ENCODE measurements around the gene VIT. TPM values are rescaled to one million over a fixed set of nuclear protein-coding genes. Genes with fewer than 3 reads are reported as not detected.

VIT gene
- polyA plus RNA-seq, 3 donors, result not detected

GRCh38 chr2:36710858-36711515, 14.5 kb downstream of the VIT start:
- Histone ChIP-seq H3K36me3 (replicated peaks in 1 of 2; ENCODE audit: control insufficient read depth in 1 of 2, insufficient read depth in 2 of 2, low read length in 2 of 2) (no peaks in the 10 kb centered on the region), H3K9me3 (replicated peaks in 1 of 2; ENCODE audit: control insufficient read depth in 1 of 2, insufficient read depth in 1 of 2, low read length in 2 of 2) (peaks cover 0 to 8% of the 10 kb centered on the region in 2 donors), H3K4me1 (ENCODE audit: control insufficient read depth in 1 of 2, insufficient read depth in 2 of 2, low read length in 2 of 2) (peaks cover 7 to 9% of the 10 kb centered on the region in 2 donors), H3K79me2 (ENCODE audit: insufficient read depth, low read length) (no peaks in the 10 kb centered on the region), H3K27me3 (ENCODE audit: control insufficient read depth in 2 of 2, insufficient read depth in 2 of 2, low read length in 2 of 2) (no peaks in the 10 kb centered on the region), H3K9ac (ENCODE audit: insufficient read depth, low read length, poor library complexity, severe bottlenecking) (no peak overlapping the region), H3K27ac (ENCODE audit: low read depth in 1 of 2, low read length in 2 of 2) (no peak overlapping the region), H3K4me2 (replicated peaks; ENCODE audit: extremely low read depth, low read length, poor library complexity, severe bottlenecking) (no peak overlapping the region), H2AFZ (ENCODE audit: insufficient read depth, low read depth, low read length, poor library complexity, severe bottlenecking) (no peak overlapping the region), H3K4me3 (replicated peaks in 1 of 3; ENCODE audit: low read depth in 2 of 3, low read length in 3 of 3) (no peak overlapping the region), H4K20me1 (ENCODE audit: insufficient read depth, low read length) (no peaks in the 10 kb centered on the region)
- Mint-ChIP-seq H3K36me3 (no peaks in the 10 kb centered on the region), H3K4me3 (no peak overlapping the region), H3K27ac (no peak overlapping the region), H3K27me3 (ENCODE audit: low read depth in 3 of 3) (peaks cover 0 to 2% (median 1%) of the 10 kb centered on the region in 3 donors), H3K9me3 (peaks cover 2 to 8% (median 4%) of the 10 kb centered on the region in 7 donors), H3K4me1 (peaks cover 12% of the 10 kb centered on the region)
- intact Hi-C loops (cut with micrococcal nuclease), result no loop called here
- WGBS (ENCODE audit: insufficient coverage), result 100% methylated on average over 1 of the region's 2 CpGs
- no peak for TF ChIP-seq CTCF (IDR thresholded peaks at IDR 0.05)
- DNase-seq, result no peak

GRCh38 chr2:36711741-36712314, 15.3 kb downstream of the VIT start:
- DNase-seq, result no peak
- H3K9ac ChIP-seq (ENCODE audit: insufficient read depth, low read length, poor library complexity, severe bottlenecking), result no peak overlapping the region
- no peak overlapping the region for H2AFZ ChIP-seq (ENCODE audit: insufficient read depth, low read depth, low read length, poor library complexity, severe bottlenecking)
- WGBS (ENCODE audit: insufficient coverage), result 90% methylated on average over 5 of the region's 5 CpGs
- H3K27me3 ChIP-seq (ENCODE audit: control insufficient read depth in 2 of 2, insufficient read depth in 2 of 2, low read length in 2 of 2), result no peaks in the 10 kb centered on the region
- no peaks in the 10 kb centered on the region for H3K79me2 ChIP-seq (ENCODE audit: insufficient read depth, low read length)
- intact Hi-C loops (cut with micrococcal nuclease), result no loop called here
- peaks cover 0 to under 1% of the 10 kb centered on the region in 2 donors for H3K4me1 ChIP-seq (ENCODE audit: control insufficient read depth in 1 of 2, insufficient read depth in 2 of 2, low read length in 2 of 2)
- H3K27ac Mint-ChIP-seq, result no peak overlapping the region
- no peak overlapping the region for H3K4me3 ChIP-seq (replicated peaks in 1 of 3; ENCODE audit: low read depth in 2 of 3, low read length in 3 of 3)
- H3K9me3 ChIP-seq (replicated peaks in 1 of 2; ENCODE audit: control insufficient read depth in 1 of 2, insufficient read depth in 1 of 2, low read length in 2 of 2), result peaks cover 0 to 8% of the 10 kb centered on the region in 2 donors
- H3K36me3 ChIP-seq (replicated peaks in 1 of 2; ENCODE audit: control insufficient read depth in 1 of 2, insufficient read depth in 2 of 2, low read length in 2 of 2), result no peaks in the 10 kb centered on the region
- no peak overlapping the region for H3K27ac ChIP-seq (ENCODE audit: low read depth in 1 of 2, low read length in 2 of 2)
- H3K9me3 Mint-ChIP-seq, result peaks cover 2 to 8% (median 4%) of the 10 kb centered on the region in 7 donors
- H3K4me3 Mint-ChIP-seq, result no peak overlapping the region
- H3K4me1 Mint-ChIP-seq, result peaks cover 4% of the 10 kb centered on the region
- H3K27me3 Mint-ChIP-seq (ENCODE audit: low read depth in 3 of 3), result peaks cover 0 to 2% (median 1%) of the 10 kb centered on the region in 3 donors
- no peak overlapping the region for H3K4me2 ChIP-seq (replicated peaks; ENCODE audit: extremely low read depth, low read length, poor library complexity, severe bottlenecking)
- H4K20me1 ChIP-seq (ENCODE audit: insufficient read depth, low read length), result no peaks in the 10 kb centered on the region
- H3K36me3 Mint-ChIP-seq, result no peaks in the 10 kb centered on the region
- TF ChIP-seq CTCF (IDR thresholded peaks at IDR 0.05), result no peak
